ENCODE data around the gene RBAK. TPM values are rescaled to one million over a fixed set of nuclear protein-coding genes. Genes with fewer than 3 reads are reported as not detected.
"Not testable (repeated sequence)": the region's sequence is repeated elsewhere in the genome, so short reads cannot be mapped to it uniquely, and the experiment has no call there.

RBAK gene
- total RNA-seq, result 7.3 TPM
- long read RNA-seq, full-length matches to known transcripts, result 1 of 4 reads
- long read RNA-seq, partial matches to known transcripts, result 0 of 4 reads
- long read RNA-seq, other reads (novel, unspliced or antisense), result 3 of 4 reads

GRCh38 chr7:5045558-5046396 is at the start of gene RBAK:
Gene RBAK, plus strand, starts transcription at chr7:5045860. Its CDS starts 2,217 bp downstream, at chr7:5048077.
- DNase-seq (ENCODE audit: missing footprints) (peak; percentile 97), ATAC-seq (peak; percentile 100)
- intact Hi-C loops (cut with DNase I), result no loop called here

GRCh38 chr7:4996696-4997222 is 48.9 kb upstream of the RBAK start:
- no peak for DNase-seq (ENCODE audit: missing footprints)
- intact Hi-C loops (cut with DNase I), result no loop called here
- ATAC-seq, result no peak

GRCh38 chr7:4998244-4998643 is 47.4 kb upstream of the RBAK start:
- intact Hi-C loops (cut with DNase I), result no loop called here
- ATAC-seq, result no peak

GRCh38 chr7:4998910-4999309 is 46.8 kb upstream of the RBAK start:
- no peak for DNase-seq (ENCODE audit: missing footprints)
- no peak for ATAC-seq
- intact Hi-C loops (cut with DNase I), result no loop called here

More at GRCh38 chr7:4998244-4998643, 47.4 kb upstream of the RBAK start:
- DNase-seq (ENCODE audit: missing footprints), result no peak

DNA sequence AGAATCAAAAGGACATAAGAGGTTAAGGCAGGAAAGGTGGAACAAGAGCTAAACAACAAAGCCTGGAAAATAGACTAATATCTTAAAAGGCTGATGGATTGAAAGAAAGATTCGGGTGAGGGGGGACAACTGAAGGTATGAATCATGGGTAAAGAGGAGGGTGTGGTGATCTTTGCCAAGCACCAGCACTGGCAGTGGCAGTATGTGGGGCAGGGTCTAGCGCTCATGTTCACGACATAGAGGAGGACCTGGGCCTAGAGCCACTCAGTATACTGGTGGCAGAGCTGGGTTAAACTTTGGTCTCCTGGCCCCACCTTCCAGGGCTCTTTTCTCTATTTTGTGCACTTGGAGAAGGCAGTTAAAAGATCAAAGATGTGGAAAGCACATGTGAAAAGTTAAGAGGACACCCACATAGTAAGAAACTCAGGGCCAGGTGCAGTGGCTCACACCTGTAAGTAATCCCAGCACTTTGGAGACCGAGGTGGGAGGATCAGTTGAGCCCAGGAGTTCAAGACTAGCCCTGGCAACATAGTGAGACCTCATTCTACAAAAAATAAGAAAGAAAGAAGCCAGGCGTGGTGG is 46.2 kb upstream of the RBAK start:
- ATAC-seq (no peak), DNase-seq (ENCODE audit: missing footprints) (no peak)
- intact Hi-C loops (cut with DNase I), result no loop called here

- no peak for ATAC-seq
- no peak for DNase-seq (ENCODE audit: missing footprints)
- intact Hi-C loops (cut with DNase I), result no loop called here
Measured at GRCh38 chr7:5001003-5001402, 44.7 kb upstream of the RBAK start.

- no peak for ATAC-seq
- DNase-seq (ENCODE audit: missing footprints), result no peak
- intact Hi-C loops (cut with DNase I), result no loop called here
Measured at GRCh38 chr7:5001911-5002310, 43.7 kb upstream of the RBAK start.

- no peak for ATAC-seq
- intact Hi-C loops (cut with DNase I), result no loop called here
- no peak for DNase-seq (ENCODE audit: missing footprints)
Measured at GRCh38 chr7:5005066-5005465, 40.6 kb upstream of the RBAK start.

DNA sequence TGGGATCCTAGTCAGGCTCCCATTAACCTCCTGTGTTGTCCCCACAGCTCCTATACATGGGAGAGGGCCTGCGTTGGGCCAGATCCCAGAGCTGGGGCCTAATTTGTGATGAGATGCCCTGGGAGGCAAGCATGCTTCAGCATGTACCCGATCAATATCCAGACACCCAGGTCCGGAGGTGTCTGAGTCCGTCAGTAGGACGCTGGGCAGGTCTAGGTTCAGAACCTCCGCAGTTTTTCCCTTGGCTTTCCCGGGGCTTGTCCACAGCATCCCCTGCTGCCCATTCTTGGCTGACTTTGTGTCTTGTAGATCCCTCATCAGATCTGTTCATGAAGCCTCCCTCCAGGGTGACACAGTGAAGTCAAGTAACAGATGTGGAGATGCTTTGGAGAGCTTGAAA is 32.7 kb upstream of the RBAK start:
- ATAC-seq (no peak), DNase-seq (ENCODE audit: missing footprints) (no peak)
- intact Hi-C loops (cut with DNase I), result no loop called here

DNA sequence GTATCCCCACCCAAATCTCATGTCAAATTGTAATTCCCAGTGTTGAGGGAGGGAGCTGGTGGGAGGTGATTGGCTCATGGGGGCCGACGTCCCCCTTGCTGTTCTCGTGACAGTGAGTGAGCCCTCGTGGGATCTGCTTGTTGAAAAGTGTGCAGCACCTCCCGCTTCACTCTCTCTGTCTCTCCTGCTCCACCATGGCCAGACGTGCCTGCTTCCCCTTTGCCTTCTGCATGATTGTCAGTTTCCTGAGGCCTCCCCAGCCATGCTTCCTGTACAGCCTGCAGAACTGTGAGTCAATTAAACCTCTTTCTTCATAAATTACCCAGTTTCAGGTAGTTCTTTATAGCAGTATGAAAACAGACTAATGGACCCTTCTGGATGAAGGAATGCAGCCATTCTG is 29.7 kb upstream of the RBAK start:
- ATAC-seq; DNase-seq (ENCODE audit: missing footprints); intact Hi-C loops (cut with DNase I): not testable (repeated sequence)

GRCh38 chr7:5017626-5018025 is 28.0 kb upstream of the RBAK start:
- ATAC-seq; intact Hi-C loops (cut with DNase I); DNase-seq (ENCODE audit: missing footprints): not testable (repeated sequence)

DNA sequence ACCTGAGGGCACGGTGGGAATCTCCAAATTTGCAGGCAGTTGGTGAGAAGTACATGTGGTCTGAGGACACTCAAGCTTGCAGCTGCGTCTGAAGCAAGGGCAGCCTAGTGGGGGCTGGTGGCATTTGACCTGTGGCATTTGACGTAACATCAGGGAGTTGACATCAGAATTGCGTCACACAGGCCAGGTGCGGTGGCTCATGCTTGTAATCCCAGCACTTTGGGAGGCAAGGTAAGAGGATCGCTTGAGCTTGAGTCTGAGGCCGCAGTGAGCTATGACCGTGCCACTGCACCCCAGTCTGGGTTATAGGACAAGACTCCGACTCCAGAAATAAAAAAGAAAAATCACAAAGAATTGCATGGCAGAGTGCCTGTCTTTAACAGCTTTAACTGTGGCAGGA is 25.6 kb upstream of the RBAK start:
- DNase-seq (ENCODE audit: missing footprints) (no peak), ATAC-seq (no peak)
- intact Hi-C loops (cut with DNase I), result no loop called here

DNA sequence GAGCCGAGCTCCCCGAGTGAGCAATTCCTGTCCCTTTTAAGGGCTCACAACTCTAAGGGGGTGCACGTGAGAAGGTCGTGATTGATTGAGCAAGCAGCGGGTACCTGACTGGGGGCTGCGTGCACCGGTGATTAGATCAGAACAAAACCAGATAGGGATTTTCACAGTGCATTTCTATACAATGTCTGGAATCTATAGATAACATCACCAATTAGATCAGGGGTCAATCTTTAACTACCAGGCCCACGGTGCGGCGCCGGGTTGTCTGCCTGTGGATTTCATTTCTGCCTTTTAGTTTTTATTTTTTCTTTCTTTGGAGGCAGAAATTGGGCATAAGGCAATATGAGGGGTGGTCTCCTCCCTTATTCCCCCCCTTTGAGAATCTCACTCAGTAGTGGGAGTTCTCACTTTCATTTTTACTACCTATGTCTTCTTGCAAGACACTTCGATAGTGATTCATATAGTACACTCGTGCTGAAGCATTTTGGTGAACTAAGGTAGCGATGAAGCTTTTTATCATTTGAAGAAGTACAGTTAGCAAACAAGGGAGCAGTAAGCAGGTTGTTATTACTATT is 24.6 kb upstream of the RBAK start:
- intact Hi-C loops (cut with DNase I); DNase-seq (ENCODE audit: missing footprints); ATAC-seq: not testable (repeated sequence)

DNA sequence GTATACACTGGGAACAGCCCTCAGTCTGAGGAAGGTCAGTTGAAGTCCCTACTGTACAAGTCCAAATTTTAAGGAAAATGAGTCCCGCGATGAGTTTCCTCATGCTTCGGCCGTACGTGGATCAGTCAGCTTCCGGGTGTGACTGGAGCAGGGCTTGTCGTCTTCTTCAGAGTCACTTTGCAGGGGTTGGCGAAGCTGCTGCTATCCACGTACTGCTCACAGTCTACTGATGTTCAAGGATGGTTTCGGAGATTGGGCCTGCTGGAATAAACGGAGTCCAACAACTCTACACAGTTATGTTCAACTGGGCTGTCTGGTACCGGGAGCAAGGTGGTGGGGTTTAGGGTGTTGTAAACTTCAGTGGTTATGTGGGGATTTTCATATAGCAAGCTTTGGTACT is 22.0 kb upstream of the RBAK start:
- DNase-seq (ENCODE audit: missing footprints); intact Hi-C loops (cut with DNase I); ATAC-seq: not testable (repeated sequence)

DNA sequence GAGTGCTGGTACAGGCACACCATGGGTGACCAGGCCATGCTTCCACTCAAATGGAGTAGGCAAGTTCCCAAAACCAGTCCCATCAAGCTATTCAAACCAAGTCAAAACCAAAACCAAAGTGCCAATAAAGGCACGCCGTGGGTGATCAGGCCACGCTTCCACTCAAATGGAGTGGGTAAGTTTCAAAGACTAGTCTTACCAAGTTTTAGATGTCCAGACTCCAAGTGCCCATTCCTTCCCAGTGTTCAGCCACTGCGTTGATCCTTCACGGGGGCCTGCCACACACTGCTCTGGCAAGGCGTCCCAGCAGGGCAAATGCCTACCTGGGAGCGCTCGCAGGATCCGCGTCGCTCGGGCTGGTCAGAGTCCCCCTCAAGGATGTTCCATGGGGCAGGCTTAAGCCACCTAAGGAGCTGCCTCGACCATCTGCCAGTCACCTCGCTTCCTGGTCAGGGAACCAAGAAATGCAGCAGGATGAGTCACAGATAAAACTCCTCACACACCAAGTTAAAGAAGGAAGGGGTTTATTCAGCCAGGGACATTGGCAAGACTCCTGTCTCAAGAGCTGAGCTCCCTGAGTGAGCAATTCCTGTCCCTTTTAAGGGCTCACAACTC is 17.8 kb upstream of the RBAK start:
- DNase-seq (ENCODE audit: missing footprints); intact Hi-C loops (cut with DNase I); ATAC-seq: not testable (repeated sequence)

- intact Hi-C loops (cut with DNase I); ATAC-seq: not testable (repeated sequence)
Measured at GRCh38 chr7:5033186-5033585, 12.5 kb upstream of the RBAK start.

DNA sequence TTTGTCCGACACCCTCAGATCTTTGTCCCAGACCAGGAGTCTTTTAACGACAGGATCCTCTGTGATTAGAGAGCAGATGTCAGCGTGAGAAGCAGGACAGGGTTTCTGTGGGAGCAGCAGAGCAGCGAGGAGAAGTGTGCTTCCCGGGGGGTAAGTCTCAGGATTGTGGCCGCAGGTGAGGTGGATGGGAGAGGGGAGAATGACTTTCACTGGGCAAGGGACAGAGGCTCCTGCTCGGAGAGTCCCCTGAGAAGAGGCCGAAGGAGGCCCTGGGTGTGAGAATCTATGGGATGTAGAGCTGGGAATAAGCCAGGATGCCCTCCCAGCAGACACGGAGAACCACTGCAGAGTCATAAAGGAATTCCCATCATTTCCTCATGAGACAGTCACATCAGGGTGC is 10.4 kb upstream of the RBAK start:
- intact Hi-C loops (cut with DNase I), result no loop called here
- no peak for ATAC-seq
- no peak for DNase-seq (ENCODE audit: missing footprints)

More at GRCh38 chr7:5033186-5033585, 12.5 kb upstream of the RBAK start:
- DNase-seq (ENCODE audit: missing footprints), result not testable (repeated sequence)

DNA sequence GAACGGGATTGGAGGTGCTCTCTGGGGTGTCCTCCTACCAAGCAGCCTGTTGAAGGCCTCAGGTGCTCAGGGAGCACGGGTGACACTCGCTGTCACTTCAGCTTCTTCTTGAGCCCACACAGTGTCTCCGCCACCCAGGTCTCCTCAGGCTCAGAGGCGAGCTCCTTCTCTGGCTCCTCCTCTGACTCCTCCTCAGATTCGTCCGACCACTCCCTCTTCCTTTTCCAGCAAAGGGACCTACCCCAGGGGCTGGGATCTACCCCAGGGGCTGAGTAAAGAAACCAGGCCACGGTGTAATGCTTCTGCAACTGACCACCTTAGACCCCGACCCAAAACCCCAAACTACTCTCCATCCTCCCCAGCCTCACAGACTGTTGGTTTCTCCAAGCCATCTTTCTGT is 9.2 kb upstream of the RBAK start:
- DNase-seq (ENCODE audit: missing footprints) (no peak), ATAC-seq (no peak)
- intact Hi-C loops (cut with DNase I), result no loop called here

DNA sequence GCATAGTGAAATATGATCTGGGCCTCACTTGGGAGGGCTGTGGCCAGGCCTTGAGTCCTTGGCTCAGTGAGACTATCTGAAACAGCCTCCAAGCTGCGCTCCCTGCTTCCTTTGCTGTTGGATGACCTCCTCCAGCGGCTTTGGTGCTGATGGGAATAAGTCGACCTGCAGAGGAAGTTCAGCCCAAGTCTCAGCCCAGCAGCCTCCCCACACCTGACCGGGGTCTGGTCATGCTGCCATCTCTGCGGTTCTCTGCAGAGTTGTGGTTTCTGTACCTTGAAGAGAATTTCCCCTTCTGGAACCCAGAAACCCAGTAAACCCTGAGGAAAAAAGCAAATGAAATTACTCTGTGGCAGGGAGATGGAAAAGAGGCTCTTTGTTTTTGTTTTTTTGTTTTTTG is 4.6 kb upstream of the RBAK start:
- intact Hi-C loops (cut with DNase I), result no loop called here
- DNase-seq (ENCODE audit: missing footprints), result no peak
- no peak for ATAC-seq
